GM18505 (cell line): ENCODE measurements around the gene PNPLA5.

ENCODE experiments used
- ATAC-seq: cut with Tn5 transposase; IDR thresholded peaks from one replicate; pipeline ENCODE4 v1.9.1; 2021; ENCODE audit not compliant: unreplicated experiment
- POLR2A ChIP-seq: IDR thresholded peaks from 4 replicates; pipeline ENCODE4 v1.6.1; 2011; ENCODE audit warnings: borderline replicate concordance; ENCODE audit not compliant: insufficient read depth, insufficient read length; ENCODE audit errors: extremely low read depth

Gene PNPLA5

DNA sequence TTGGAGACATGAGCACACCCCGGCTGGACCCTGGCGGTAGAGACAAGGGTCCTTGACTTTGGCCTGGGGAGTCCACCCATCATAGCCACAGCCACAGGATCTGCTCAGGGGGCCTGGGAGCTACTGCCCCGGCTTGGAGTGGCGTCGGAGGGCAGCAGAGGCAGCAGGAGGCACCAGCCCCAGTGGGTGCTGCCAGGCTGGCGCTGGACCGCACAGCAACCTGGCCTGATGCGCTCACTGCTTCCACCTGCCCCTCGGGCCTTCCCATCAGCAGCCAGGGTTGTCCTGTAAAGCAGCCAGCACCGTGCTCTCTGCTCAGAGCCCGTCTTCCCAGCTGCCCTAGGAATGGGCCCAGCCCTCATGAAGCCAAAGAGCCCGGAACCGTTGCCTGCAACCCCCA lies 51.4 kb downstream of the PNPLA5 start:
- TF ChIP-seq POLR2A = no peak
- no peak for ATAC-seq

- TF ChIP-seq POLR2A = no peak
- no peak for ATAC-seq
These were observed 52.0 kb downstream of the PNPLA5 start for GRCh38 chr22:43839781-43840180.

GRCh38 chr22:43838571-43839307 lies 53.1 kb downstream of the PNPLA5 start:
- TF ChIP-seq POLR2A = no peak
- ATAC-seq = no peak

DNA sequence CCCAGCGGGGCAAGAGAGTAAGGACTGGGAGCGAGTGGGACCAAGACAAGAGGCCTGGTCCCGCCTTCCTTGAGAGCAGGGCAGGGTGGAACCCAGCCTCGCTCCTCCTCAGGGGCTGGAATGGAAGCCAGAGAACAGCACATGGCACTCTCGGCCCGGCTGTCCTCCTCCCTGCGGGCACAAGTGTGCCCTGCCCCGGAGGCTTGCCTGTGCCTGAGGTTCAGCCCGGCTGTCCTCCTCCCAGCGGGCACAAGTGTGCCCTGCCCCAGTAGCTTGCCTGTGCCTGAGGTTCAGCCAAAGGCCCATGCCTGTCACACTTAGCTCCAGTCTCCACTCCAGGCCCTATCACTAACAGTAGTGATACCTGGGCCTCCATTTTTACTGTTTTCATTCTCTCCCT lies 53.7 kb downstream of the PNPLA5 start:
- no peak for ATAC-seq
- TF ChIP-seq POLR2A = no peak

DNA sequence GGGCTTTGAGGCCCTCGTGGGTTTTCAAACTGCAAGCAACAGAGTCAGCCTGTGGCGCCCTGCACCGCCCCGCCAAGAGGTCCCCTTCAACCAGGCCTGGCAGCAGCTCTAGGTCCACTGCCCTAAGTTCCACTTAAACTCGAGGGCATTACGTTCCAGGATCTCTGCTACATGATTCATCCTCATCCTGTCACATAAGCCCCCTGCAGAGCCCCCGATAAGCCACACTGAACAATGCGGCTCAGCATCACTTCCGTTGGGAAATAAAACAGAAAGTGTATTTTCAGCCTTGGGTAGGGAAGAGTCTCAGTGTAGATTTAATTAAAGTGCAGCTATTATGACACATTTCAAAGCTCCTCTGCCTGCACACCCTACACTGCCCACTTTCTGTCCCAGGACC lies 54.1 kb downstream of the PNPLA5 start:
- no peak for TF ChIP-seq POLR2A
- no peak for ATAC-seq

DNA sequence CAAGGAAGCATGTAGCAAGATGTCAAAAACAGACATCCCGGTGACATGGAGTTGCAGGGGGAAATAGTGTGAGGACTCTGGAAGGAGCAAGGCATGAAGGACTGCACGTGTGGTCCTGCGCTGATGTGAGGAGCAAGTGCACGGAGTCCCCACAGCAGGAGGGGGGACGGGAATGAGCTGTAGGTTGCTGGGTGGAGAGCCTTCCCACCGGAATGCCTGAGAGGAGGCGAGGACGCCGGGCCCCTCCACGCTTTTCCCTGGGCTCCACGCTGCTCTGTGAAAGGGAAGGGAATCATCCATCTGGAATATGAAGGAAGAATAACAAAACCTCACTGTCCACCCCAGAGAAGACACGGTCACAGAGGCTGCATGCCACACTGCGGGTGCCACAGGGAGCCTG lies 56.1 kb downstream of the PNPLA5 start:
- no peak for TF ChIP-seq POLR2A
- ATAC-seq = no peak

GRCh38 chr22:43835166-43835565 lies 56.6 kb downstream of the PNPLA5 start:
- ATAC-seq = no peak
- no peak for TF ChIP-seq POLR2A

DNA sequence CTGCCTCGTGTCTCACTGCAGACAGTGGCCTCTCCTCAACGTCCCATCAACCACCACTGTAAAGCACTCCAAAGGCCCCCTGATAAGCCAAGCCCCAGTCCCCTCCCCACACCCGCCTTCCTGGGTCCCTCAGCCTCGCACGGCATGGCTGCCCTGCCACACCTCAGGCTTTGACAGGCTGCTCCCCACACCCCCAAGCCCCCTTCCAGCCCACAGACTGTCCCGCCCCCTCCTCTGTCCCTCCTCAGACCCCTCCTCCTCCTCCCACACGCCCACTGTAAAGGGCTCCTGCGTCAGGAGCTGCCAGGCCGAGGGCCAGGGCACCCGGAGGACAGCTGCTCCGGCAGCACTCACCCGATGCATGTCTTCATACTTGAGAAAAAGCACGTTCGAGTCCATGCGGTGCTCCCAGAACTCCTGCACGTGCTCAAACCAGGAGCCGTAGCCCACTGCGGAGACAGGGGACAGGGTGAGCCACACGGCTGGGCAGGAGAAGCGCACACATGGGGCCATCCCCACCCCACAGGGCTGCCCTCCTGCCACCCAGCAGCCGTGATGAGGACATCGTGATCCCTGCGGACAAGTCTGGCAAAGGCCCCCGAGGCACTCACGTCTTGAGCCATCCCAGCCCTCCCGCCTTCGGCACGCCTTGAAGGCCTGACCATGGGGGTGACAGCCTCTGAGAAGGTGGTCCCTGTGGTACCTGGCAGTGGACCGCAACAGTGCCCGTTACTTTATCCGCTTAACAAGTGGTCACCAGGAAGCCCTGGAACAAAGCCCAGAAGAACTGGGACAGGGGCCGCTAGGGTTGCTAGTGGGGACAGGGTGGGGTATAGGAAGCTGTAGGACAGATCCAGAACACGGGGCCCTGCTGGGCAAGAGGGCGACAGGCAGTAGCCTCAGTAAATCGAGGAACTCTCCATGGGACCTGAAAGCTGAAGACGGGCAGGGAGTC lies 58.2 kb downstream of the PNPLA5 start:
- no peak for TF ChIP-seq POLR2A
- ATAC-seq = no peak

GRCh38 chr22:43832393-43833265 lies 59.2 kb downstream of the PNPLA5 start:
- ATAC-seq = no peak
- TF ChIP-seq POLR2A = no peak

DNA sequence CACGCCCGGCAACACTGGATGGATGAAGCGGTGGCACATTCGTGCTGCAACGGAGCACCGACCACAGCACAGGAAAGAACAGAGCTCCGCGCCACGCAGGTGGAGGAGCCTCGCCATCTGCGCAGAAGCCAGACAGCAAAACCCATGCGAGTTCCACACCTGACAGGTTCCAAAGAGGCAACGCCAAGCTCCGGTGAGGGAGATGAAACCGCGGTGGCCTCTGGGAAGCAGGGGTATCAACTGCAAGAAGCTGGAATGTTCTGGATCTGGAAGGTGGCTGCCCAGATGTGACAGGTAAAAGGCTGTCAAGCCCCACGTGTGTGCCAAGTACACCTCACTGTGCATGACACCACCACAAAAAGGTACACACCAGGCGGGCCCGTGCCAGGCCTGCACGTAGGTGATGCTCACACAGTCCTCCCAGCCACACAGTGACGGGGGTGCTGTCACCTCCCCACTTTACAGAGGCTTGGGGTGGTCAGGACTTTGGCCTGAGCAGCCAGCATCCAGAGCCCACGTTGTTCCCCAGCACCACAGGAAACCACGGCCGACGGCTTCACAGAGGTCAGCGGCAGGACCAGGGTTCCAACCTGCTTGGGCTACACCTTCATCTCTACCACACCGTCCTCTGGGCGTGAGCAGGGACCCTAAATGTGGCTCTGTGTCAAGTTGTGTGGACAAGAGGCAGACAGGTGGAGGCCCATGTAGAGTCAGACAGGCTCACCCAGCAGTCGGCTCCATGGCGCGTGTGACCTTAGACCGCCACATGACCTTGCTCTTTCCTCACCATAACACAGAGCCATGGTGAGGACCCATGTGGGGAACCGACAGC lies 60.0 kb downstream of the PNPLA5 start:
- no peak for ATAC-seq
- TF ChIP-seq POLR2A = no peak

DNA sequence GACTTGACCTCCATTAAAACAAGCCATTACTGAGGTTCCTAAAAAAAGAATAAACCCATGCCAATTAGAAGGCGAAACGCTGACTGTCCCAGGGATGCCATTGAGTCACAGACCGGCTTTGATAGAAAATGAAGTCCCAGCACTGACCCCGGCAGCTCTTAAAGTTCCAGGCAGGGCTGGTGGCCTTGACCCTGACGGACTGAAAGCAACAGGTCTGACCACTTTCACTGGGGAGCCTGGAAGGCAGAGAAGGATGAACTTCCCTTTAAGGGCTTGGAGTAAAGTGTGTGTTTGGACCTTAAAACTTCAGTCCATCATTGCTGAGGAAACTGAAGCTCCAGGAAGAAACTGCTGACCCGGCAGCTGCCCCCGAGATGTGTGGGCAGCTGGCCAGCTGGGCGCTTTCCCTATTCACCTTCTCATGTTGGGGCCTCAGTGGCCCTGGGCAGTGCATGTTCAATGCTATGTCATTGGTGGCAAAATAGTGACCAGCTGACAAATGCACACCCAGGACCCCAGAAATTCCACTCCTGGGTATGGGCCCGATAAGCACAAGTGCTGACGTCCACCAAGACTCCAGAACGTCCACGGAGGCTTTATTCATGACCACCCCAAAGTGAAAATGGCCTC lies 60.8 kb downstream of the PNPLA5 start:
- no peak for TF ChIP-seq POLR2A
- ATAC-seq = no peak

GRCh38 chr22:43829904-43830851 lies 61.6 kb downstream of the PNPLA5 start:
- TF ChIP-seq POLR2A = no peak
- ATAC-seq = no peak
